GM21619 (cell line): ENCODE data around the gene KCNK4.

Experiments
- ATAC-seq: cut with Tn5 transposase; IDR thresholded peaks from one replicate; pipeline ENCODE4 v1.9.1; 2021; ENCODE audit not compliant: unreplicated experiment

KCNK4 gene

GRCh38 chr11:64291262-64291751 is at the start of gene KCNK4:
KCNK4 (plus strand) TSS chr11:64291302; CDS start chr11:64293019, 1,717 bp downstream.
- no peak for ATAC-seq

GRCh38 chr11:64241491-64242374 is 49.4 kb upstream of the KCNK4 start:
- peak; percentile 43 for ATAC-seq

GRCh38 chr11:64243236-64243854 is 47.8 kb upstream of the KCNK4 start:
- ATAC-seq: no peak

- ATAC-seq: no peak
These were observed 47.0 kb upstream of the KCNK4 start for GRCh38 chr11:64244107-64244506.

- no peak for ATAC-seq
These were observed 46.1 kb upstream of the KCNK4 start for GRCh38 chr11:64244966-64245365.

GRCh38 chr11:64245401-64245796 is 45.7 kb upstream of the KCNK4 start:
- ATAC-seq: no peak

- no peak for ATAC-seq
These were observed 45.1 kb upstream of the KCNK4 start for GRCh38 chr11:64245797-64246620.

GRCh38 chr11:64246621-64246870 is 44.6 kb upstream of the KCNK4 start:
- peak; percentile 5 for ATAC-seq

GRCh38 chr11:64246871-64247728 is 44.0 kb upstream of the KCNK4 start, which contains the start of gene PPP1R14B:
PPP1R14B (minus strand) TSS chr11:64246943; CDS start chr11:64246673, 270 bp downstream.
- peak; percentile 30 for ATAC-seq

GRCh38 chr11:64247729-64248531 is 43.2 kb upstream of the KCNK4 start:
- no peak for ATAC-seq

- ATAC-seq: no peak
These were observed 42.5 kb upstream of the KCNK4 start for GRCh38 chr11:64248578-64248977.

GRCh38 chr11:64249038-64249437 is 42.1 kb upstream of the KCNK4 start:
- no peak for ATAC-seq

- ATAC-seq: no peak
These were observed 41.3 kb upstream of the KCNK4 start for GRCh38 chr11:64249563-64250414.

GRCh38 chr11:64250415-64251015 is 40.6 kb upstream of the KCNK4 start:
- ATAC-seq: no peak

GRCh38 chr11:64251016-64251752 is 39.9 kb upstream of the KCNK4 start, which contains the start of gene PLCB3:
PLCB3 (plus strand) TSS chr11:64251530; CDS start chr11:64251650, 120 bp downstream.
- peak; percentile 32 for ATAC-seq

GRCh38 chr11:64251753-64252002 is 39.4 kb upstream of the KCNK4 start:
- no peak for ATAC-seq

- no peak for ATAC-seq
These were observed 38.9 kb upstream of the KCNK4 start for GRCh38 chr11:64252003-64252872.
